GM12801 (cell line): ENCODE results near the gene ECI1.

Experiments
- CTCF ChIP-seq: IDR thresholded peaks from one replicate; pipeline ENCODE4 v1.5.1; 2011; ENCODE audit warnings: control low read depth; ENCODE audit not compliant: insufficient read length; ENCODE audit errors: extremely low read depth

ECI1 gene

GRCh38 chr16:2236337-2237101 is 14.9 kb downstream of the ECI1 start, which contains the start of gene DNASE1L2:
DNASE1L2 (plus strand) TSS chr16:2236444; CDS start chr16:2236817, 373 bp downstream.
- no peak for TF ChIP-seq CTCF

- no peak for TF ChIP-seq CTCF
Observed at GRCh38 chr16:2235695-2236336, 15.6 kb downstream of the ECI1 start.

- TF ChIP-seq CTCF = no peak
Observed at GRCh38 chr16:2235234-2235651, 16.1 kb downstream of the ECI1 start.

GRCh38 chr16:2234813-2235170 is 16.6 kb downstream of the ECI1 start:
- no peak for TF ChIP-seq CTCF

- TF ChIP-seq CTCF = no peak
Observed at GRCh38 chr16:2233872-2234812, 17.2 kb downstream of the ECI1 start.

- TF ChIP-seq CTCF = no peak
Observed at GRCh38 chr16:2233046-2233775, 18.2 kb downstream of the ECI1 start.
